Inflammatory macrophage treated with lipopolysaccharide for 1 hour (primary cell): ENCODE results near the gene MAD1L1.
"Not testable (repeated sequence)": the region's sequence is repeated elsewhere in the genome, so short reads cannot be mapped to it uniquely, and the experiment has no call there.

Source experiments
- DNase-seq, 2 donors: peaks; one replicate each; pipeline ENCODE4 v3.0.0-alpha.2; 2020 to 2022

The MAD1L1 gene

GRCh38 chr7:1841286-1842021 lies 391.3 kb downstream of the MAD1L1 start:
- not testable (repeated sequence) for DNase-seq

DNA sequence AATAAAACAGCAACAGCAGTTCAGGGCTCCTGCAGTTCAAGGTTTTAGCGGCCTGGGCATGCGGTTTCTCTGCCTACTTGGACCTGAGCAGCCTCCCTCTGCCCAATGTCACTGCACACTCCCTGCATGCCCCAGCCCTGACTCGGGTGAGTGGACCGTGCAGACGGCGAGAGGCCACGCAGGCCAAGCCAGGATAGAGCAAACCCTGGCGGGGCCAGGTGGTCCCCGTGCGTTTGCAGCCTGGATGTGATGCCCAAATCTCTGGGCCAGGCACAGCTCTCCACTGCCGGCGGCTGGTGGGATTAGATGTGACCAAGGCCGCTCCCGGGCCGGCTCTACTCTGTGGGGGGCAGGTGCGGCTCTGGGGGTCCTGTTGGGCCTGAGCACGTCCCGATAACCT lies 392.0 kb downstream of the MAD1L1 start:
- not testable (repeated sequence) for DNase-seq

DNA sequence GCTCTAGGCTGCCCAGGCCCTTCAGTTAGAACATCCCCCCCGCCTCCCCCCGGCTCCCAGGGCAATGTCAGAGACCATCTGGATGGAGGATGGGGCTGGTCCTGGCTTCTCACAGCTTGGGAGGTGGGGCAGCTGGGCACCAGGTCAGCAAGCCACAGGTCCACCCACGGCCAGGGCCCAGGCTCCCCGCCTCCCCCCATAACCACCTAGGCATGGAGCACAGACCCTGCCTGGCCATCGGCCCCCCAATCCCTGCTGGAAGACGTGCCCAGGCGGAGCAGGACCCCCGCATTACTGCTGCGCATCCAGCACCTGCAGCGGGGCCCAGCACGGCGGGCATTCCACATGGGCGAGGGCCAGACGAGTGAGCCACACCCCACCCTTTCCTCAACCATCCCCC lies 393.0 kb downstream of the MAD1L1 start:
- DNase-seq: no peak

- not testable (repeated sequence) for DNase-seq
These were observed 393.7 kb downstream of the MAD1L1 start for GRCh38 chr7:1838911-1839531.

DNA sequence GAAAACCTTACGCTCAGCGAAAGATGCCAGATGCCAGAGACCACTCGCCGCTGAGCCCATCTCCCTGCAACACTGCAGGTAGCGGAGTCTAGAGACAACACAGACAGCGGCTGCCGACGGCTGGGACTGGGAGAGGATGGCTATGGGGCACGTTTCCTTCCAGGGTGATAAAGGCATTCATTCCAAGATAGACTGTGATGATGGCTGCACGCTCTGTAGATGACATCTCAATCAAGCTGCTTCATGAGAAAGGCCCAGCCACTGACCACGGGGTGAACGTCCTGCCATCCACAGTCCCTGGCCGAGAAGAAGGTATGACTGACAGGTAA lies 394.2 kb downstream of the MAD1L1 start:
- DNase-seq: not testable (repeated sequence)

- DNase-seq: not testable (repeated sequence)
These were observed 394.8 kb downstream of the MAD1L1 start for GRCh38 chr7:1837696-1838543.

DNA sequence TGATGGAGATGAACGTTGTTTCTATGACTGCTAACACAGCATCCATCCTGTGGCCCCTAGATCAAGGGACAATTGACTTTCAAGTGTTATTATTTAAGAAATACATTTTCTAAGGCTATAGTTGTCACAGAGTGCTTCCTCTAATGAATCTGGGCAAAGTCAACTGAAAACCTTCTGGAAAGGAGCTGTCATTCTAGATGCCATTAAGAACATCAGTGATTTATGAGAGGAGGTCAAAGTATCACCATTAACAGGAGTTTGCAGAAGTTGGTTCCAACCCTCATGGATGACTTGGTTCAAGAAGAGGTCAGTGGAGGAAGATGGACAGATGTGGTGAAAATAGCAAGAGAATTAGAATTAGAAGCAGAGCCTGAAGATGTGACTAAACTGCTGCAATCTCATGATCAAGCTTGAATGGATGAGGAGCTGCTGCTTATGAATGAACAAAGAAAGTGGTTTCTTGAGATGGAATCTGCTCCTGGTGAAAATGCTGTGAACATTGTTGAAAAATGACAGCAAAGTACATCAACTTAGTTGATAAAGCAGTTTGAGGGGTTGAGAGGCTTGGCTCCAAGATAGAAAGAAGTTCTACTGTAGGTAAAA lies 400.7 kb downstream of the MAD1L1 start:
- not testable (repeated sequence) for DNase-seq

DNA sequence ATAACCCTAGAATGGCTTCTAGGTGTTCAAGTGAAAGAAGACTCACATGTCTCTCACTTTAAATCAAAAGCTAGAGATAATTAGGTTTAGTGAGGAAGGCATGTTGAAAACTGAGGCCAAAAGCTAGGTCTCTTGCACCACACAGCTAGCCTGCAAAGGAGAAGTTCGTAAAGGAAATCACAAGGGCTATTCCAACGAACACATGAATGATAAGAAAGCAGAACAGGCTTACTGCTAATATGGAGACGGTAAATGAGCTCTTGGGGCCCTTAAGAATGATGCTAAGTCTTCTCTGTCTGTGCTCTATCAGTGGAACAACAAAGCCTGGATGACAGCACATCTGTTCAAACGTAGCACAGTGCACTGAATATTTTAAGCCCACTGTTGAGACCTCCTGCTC lies 401.3 kb downstream of the MAD1L1 start:
- peak; percentile 37 to 49 for DNase-seq

DNA sequence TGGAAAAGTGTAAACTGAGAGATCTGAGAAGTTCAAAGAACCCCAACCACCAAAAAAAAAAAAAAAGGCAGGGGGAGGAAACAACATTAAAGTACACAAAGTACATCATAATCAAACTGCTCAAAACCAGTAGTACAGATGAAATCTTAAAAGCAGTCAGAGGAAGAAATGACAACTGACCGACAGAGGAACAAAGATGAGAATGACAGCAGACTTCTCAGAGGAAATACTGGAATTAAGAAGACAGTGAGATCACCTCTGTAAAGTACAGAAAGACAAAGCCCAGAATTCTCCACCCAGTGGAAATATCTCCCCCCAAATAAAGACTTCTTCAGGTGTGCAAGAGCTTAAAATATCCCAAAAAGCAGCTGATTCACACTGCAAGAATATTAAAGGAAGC lies 403.1 kb downstream of the MAD1L1 start:
- not testable (repeated sequence) for DNase-seq

GRCh38 chr7:1829111-1829510 lies 403.6 kb downstream of the MAD1L1 start:
- no peak for DNase-seq

GRCh38 chr7:1828170-1828569 lies 404.6 kb downstream of the MAD1L1 start:
- not testable (repeated sequence) for DNase-seq

- DNase-seq: not testable (repeated sequence)
These were observed 405.2 kb downstream of the MAD1L1 start for GRCh38 chr7:1827521-1827981.

- not testable (repeated sequence) for DNase-seq
These were observed 405.8 kb downstream of the MAD1L1 start for GRCh38 chr7:1826931-1827330.

DNA sequence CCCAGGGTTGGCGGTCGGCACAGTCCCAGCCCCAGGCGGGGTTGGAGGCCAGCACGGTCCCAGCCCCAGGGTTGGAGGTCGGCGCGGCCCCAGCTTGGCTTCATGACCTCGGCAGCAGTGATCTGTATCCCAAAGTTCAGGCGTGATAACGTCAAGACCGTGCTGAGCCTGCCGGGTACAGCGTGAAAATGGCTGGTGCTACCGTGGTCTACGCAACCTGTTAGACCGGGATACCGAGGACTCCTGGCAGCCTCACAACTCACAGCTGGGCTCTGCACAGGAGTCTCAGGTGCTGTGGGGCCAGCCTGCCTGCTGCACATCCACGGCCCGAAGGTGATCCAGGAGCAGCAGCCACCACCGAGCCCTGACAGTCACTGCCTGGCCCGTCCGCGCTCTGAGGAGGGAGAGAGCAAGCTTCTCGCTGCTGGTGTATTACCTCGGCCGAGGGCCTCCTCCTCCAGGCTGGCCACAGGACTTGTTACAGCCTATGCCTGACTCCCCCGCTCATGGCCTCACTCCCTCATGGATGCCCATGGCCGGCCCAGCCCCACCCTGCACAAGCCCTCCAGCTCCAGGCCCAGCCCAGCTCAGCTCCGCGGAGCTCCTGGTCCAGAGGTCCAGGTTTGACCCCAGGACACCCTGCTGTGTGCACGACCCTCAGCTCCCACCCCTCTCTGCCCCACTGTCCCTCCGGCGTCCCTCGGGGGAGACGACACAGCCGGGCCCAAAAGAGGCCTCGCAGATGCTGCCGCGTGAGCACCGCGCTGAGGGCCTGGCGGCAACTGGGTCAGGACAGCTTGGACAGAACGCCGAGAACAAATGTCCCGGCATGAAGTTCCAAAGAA lies 406.6 kb downstream of the MAD1L1 start:
- no peak for DNase-seq

GRCh38 chr7:1825647-1825896 lies 407.2 kb downstream of the MAD1L1 start:
- DNase-seq: not testable (repeated sequence)

DNA sequence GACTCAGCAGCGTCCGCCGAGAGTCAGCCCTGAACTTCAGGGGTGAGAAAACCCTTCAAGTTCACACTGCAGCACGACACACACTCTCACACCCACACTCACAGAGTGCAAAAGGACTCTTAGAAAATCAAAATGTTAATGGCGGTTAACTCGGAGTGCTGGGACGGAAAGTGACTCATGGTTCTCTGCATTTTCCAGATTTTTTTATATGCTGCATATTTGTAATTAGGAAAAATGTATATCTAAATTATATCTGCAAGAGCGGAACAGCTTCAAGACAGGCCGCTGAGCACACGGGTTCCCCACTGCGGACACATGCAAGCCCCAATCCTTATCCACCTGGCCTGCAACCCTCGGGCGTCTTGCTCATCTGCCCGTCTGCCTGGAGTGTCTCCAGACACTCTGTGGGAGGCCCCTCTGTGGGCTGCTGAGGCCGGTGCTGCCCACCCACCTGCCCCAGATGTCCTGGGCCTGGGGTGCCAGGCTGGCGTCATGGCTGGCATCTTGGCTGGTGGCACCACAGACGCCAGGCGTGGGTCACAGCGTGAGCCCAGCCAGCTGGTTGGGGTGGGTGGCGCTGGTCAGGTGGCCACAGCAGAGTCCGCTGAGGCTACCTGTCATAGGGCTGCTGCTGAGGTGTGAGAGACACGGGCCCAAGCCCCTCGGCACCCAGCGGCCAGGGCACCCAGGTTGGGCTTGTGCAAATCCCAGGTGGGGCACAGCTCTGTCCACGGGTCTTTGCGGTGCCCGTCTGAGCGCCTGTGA lies 407.7 kb downstream of the MAD1L1 start:
- not testable (repeated sequence) for DNase-seq

DNA sequence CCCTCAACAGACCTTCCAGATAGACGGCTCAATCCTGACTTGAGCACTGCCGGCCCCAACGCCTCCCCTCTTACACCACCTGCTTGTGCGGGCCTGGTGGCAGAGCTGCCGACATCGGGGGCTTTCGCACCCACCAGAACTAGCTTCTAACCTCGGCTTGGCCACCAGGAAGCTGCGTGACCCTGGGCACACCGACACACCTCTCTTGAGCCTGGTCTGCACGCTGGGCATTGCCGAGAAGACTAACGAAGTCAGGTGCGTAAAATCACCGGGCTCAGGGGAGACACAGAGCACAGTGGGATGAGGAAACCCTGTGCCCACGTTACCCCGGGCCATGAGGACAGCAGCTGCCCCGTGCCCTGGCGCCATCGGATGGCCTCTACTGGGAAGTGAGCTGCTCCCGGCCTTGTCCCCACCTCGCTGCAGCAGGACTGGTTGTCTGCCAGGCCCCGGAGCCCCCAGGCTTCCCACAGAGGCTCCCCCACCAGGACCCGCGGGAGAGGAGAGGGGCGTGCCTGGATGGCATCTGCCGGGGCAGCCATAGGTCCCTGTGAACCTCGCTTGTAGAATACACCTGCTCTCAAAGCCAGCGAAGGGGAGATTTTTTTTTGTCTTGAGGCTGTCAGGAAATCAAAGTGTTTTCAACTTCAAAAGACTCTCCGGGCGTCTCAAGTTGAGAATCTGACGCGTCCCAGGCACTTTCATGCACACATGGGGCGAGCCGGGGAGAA lies 408.4 kb downstream of the MAD1L1 start:
- DNase-seq: not testable (repeated sequence)

DNA sequence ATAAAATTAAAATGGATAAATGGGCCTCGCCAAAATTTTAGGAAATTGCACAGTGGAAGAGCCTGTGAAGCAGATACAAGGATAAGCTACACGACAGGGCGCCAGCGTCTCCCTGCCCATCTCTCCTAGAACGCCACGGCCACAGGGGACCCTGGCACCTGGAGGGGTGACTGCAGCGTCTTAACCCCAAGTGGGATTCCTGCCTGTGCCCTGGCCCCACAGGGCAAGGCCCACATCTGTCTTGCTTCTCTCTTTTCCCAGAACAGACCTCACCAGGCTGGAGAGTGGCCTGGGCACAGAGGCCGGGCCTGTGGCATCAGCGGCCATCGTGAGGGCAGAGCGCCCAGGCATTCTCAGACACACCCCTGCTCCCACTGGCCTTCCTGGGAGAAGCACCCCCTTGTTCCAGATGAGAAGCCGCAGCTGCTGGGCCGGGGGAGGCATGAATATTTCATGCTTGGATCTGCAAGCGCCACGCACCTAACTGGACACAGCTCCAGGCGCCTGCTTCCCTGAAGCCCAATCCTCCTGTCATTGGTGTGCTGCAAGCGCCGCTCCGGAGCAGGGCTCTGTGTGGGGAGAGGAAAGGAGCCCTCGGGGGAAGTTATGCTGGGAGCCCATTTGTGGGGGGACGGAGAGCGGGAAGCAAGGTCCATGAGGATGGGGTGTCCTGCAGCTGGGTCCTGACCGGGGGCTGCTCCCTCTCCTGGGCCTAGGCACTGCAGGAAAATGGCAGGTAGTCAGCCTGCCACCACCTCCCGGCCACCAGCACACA lies 409.2 kb downstream of the MAD1L1 start:
- DNase-seq: no peak

DNA sequence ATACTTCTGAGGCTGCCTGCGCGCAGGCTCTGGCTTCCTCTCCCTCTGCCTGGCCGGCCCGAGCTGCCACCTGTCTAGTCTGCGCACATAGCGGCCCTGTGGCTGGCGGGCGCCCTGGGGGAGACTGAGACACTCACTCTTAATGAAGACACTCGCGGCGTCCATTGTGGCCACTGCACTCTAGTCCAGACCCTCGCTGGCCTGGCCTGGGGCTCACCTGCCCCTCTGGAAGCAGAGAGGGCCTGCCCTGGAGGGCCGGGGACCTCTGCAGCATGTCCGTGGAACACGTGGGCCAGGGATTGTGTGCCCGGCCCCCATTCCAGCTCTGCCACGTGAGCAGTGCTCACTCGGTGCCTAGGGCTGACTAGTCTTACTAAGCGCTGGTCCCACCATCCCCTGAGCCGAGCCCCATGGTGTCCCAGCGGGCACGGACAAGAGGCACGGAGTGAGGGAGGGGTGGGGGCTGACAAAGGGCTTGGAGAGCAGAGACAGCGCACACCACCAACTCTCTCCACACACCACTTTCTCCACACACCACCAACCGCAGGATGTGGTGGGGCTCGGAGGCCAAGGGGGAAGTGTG lies 413.4 kb downstream of the MAD1L1 start:
- DNase-seq: no peak
